ENCODE results near the gene DNAI2.

DNAI2 gene

DNA sequence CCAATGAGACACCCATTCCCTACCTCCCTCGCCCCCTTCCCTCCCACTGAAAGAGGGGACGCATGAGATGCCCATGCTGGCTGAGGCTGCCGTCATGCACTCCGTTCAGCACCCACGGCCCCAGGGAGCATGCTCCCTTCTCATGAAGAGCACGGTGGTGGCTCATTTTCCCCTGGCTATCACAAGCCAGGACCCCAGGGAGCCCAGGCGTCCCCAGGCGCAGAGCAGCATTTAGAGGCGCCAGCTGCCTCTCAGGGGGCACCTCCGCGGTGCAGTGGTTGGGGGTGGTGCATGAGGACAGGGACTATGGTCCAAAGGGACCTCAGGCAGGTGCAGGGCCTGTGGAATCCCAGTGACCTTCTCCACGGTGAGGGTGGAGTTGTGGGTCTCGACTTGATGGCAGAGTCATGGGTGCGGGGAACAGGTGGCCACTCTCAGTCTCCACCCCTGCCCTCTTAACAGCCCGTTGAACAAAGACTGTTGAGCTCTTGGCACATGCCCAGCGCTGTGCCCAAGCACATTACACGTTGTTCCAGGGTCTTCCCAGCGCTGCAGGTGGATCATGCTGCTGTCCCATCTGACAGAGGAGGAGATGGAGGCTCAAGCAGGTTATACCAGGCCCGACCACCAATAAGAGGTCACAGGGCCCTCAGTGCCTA, 65.6 kb downstream of the DNAI2 start:
- FAIRE-seq (no peak), DNase-seq (ENCODE audit: insufficient read length, low spot score) (no peak)
- TF ChIP-seq POU2F2 (IDR thresholded peaks at IDR 0.05; ENCODE audit: low read depth, low read length), result no peak
- no peak for TF ChIP-seq TAF1 (IDR thresholded peaks at IDR 0.05; ENCODE audit: low read depth, low read length)
- TF ChIP-seq SPI1 (IDR thresholded peaks at IDR 0.05; ENCODE audit: low read depth, low read length), result no peak
- no peak for TF ChIP-seq POLR2AphosphoS5 (IDR thresholded peaks at IDR 0.05; ENCODE audit: low read depth, low read length)
- no peak for TF ChIP-seq PAX5 (IDR thresholded peaks at IDR 0.05; ENCODE audit: insufficient read depth, low read length, severe bottlenecking)
- no peak for TF ChIP-seq POLR2A (IDR thresholded peaks at IDR 0.05; ENCODE audit: low read depth, low read length)

DNA sequence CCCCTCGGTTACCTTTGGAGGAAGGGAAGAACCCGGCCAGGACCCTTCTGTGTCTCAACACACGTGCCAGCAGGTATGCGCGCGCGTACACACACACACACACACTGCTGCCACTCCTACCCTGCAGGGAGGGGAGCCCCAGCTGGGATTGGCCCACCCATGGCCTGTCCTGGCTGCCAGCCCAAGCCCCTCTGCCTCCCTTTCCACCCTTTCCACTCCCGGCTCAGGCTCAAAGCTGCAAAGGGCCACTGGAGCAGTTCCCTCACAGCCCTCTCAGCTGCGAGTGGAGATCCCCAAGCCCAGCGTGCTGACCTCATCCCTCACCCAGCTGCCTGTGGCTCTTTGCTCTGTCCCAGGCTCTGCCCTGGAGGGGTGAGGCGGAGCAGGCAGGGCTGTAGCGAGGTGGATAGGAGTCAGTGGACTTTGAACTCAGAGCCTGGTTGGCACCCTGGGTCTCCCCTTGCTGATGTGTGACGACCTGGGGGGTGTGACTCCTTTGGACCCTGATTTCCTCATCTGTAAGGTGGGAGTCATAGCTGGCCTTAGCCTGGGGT, 66.5 kb downstream of the DNAI2 start:
- FAIRE-seq, result no peak
- no peak for DNase-seq (ENCODE audit: insufficient read length, low spot score)
- no peak for TF ChIP-seq POLR2A (IDR thresholded peaks at IDR 0.05; ENCODE audit: low read depth, low read length)
- no peak for TF ChIP-seq PAX5 (IDR thresholded peaks at IDR 0.05; ENCODE audit: insufficient read depth, low read length, severe bottlenecking)
- no peak for TF ChIP-seq SPI1 (IDR thresholded peaks at IDR 0.05; ENCODE audit: low read depth, low read length)
- TF ChIP-seq POU2F2 (IDR thresholded peaks at IDR 0.05; ENCODE audit: low read depth, low read length), result no peak
- no peak for TF ChIP-seq TAF1 (IDR thresholded peaks at IDR 0.05; ENCODE audit: low read depth, low read length)
- TF ChIP-seq POLR2AphosphoS5 (IDR thresholded peaks at IDR 0.05; ENCODE audit: low read depth, low read length), result no peak

DNA sequence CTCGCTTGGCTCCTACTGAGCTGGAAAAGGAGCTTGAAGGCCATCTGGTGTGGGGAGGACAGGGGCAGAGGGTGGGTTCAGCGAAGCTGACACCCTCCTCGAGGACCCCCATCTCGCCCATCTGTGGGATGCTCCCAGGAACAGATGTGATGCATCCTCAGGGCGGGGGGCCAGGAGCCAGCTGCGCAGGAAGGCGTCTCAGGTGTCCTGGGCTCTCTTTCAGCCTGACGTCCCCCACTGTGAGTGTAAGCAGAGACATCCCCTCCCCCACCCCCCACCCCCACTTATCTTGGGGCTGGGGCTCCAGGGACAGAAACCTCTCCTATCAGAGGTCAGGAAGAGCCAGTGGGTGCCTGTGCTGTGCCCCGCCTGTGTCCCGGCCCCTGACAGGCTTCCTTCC, 68.2 kb downstream of the DNAI2 start:
- no peak for DNase-seq (ENCODE audit: insufficient read length, low spot score)
- TF ChIP-seq TAF1 (IDR thresholded peaks at IDR 0.05; ENCODE audit: low read depth, low read length), result no peak
- TF ChIP-seq POU2F2 (IDR thresholded peaks at IDR 0.05; ENCODE audit: low read depth, low read length), result no peak
- TF ChIP-seq POLR2A (IDR thresholded peaks at IDR 0.05; ENCODE audit: low read depth, low read length), result no peak
- no peak for TF ChIP-seq POLR2AphosphoS5 (IDR thresholded peaks at IDR 0.05; ENCODE audit: low read depth, low read length)
- no peak for TF ChIP-seq SPI1 (IDR thresholded peaks at IDR 0.05; ENCODE audit: low read depth, low read length)
- no peak for TF ChIP-seq PAX5 (IDR thresholded peaks at IDR 0.05; ENCODE audit: insufficient read depth, low read length, severe bottlenecking)
- no peak for FAIRE-seq

DNA sequence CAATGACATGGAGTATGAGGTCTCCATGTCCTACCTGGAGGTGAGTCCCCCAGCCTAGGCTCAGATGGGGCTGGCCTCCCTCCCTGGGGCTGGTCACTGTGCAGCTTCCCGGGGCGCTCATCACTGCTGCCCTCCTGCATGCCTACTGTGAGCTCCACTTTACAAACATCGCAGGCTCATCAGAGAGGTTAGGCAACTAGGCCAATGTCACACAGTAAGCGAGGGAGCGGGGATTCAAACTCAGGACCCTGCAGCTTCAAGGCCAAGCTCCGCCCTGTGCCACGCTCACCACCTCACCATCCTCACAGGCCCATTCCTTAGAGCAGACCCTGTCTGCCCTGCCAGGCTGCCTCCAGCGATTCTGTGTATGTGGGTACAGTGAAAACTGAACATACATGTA, 69.1 kb downstream of the DNAI2 start:
- TF ChIP-seq POLR2AphosphoS5 (IDR thresholded peaks at IDR 0.05; ENCODE audit: low read depth, low read length) (no peak), POLR2A (IDR thresholded peaks at IDR 0.05; ENCODE audit: low read depth, low read length) (no peak), POU2F2 (IDR thresholded peaks at IDR 0.05; ENCODE audit: low read depth, low read length) (no peak), TAF1 (IDR thresholded peaks at IDR 0.05; ENCODE audit: low read depth, low read length) (no peak), SPI1 (IDR thresholded peaks at IDR 0.05; ENCODE audit: low read depth, low read length) (no peak), PAX5 (IDR thresholded peaks at IDR 0.05; ENCODE audit: insufficient read depth, low read length, severe bottlenecking) (no peak)
- no peak for FAIRE-seq

DNA sequence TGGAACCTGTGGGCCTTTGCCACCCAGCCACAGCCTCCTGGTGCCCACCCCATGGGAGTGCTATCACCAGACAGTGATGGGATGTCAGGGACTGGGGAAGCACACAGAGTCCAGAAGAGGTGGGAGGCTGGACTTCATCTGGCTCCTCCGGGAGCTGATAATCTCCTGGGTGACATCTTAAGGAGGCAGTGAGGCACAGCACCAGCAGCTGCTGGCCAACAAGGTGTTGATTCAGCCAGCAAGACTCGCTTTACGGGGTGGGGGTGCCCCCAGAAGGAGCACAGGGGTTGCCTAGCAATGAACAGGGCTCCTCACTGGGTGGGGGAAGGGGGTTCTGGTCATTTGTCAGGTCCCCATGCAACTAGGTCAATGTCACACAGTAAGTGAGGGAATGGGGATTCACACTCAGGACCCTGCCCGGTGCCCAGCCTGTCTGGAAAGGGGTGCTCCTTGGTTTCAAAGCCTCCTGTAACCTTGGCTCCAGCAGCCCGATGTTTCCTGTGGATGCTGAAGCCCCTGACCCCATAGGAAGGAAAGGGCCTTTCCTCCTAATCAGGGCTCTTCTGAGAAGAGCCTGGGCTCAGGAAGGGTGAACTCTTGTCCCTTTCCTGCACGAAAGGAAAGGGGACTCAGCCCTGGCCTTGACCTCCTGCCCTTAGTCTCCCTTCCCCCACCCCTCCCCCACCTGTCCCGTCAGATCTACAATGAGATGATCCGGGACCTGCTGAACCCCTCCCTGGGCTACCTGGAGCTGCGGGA, 69.7 kb downstream of the DNAI2 start:
- no peak for DNase-seq (ENCODE audit: insufficient read length, low spot score)

More for the DNA sequence above, 69.1 kb downstream of the DNAI2 start:
- no peak for DNase-seq (ENCODE audit: insufficient read length, low spot score)

DNA sequence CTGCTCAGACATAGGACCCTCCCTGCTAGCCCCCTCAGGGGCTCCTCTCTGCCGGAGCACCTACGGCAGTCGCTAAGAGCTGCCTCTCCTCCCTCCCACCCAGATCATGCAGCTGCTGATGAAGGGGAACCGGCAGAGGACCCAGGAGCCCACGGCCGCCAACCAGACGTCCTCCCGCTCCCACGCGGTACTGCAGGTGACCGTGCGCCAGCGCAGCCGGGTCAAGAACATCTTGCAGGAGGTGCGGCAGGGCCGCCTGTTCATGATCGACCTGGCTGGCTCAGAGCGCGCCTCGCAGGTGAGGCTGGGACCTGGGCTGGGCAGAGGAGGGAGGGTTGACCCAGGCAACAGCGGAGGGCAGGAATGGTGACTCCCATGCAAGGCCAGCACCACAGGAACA, 70.6 kb downstream of the DNAI2 start:
- no peak for FAIRE-seq
- DNase-seq (ENCODE audit: insufficient read length, low spot score), result no peak
- TF ChIP-seq POU2F2 (IDR thresholded peaks at IDR 0.05; ENCODE audit: low read depth, low read length), result no peak
- no peak for TF ChIP-seq POLR2AphosphoS5 (IDR thresholded peaks at IDR 0.05; ENCODE audit: low read depth, low read length)
- no peak for TF ChIP-seq TAF1 (IDR thresholded peaks at IDR 0.05; ENCODE audit: low read depth, low read length)
- TF ChIP-seq PAX5 (IDR thresholded peaks at IDR 0.05; ENCODE audit: insufficient read depth, low read length, severe bottlenecking), result no peak
- no peak for TF ChIP-seq SPI1 (IDR thresholded peaks at IDR 0.05; ENCODE audit: low read depth, low read length)
- TF ChIP-seq POLR2A (IDR thresholded peaks at IDR 0.05; ENCODE audit: low read depth, low read length), result no peak

More for the DNA sequence above, 69.7 kb downstream of the DNAI2 start:
- FAIRE-seq, result no peak
- TF ChIP-seq TAF1 (IDR thresholded peaks at IDR 0.05; ENCODE audit: low read depth, low read length) (no peak), POU2F2 (IDR thresholded peaks at IDR 0.05; ENCODE audit: low read depth, low read length) (no peak), SPI1 (IDR thresholded peaks at IDR 0.05; ENCODE audit: low read depth, low read length) (no peak), PAX5 (IDR thresholded peaks at IDR 0.05; ENCODE audit: insufficient read depth, low read length, severe bottlenecking) (no peak), POLR2A (IDR thresholded peaks at IDR 0.05; ENCODE audit: low read depth, low read length) (no peak), POLR2AphosphoS5 (IDR thresholded peaks at IDR 0.05; ENCODE audit: low read depth, low read length) (no peak)

DNA sequence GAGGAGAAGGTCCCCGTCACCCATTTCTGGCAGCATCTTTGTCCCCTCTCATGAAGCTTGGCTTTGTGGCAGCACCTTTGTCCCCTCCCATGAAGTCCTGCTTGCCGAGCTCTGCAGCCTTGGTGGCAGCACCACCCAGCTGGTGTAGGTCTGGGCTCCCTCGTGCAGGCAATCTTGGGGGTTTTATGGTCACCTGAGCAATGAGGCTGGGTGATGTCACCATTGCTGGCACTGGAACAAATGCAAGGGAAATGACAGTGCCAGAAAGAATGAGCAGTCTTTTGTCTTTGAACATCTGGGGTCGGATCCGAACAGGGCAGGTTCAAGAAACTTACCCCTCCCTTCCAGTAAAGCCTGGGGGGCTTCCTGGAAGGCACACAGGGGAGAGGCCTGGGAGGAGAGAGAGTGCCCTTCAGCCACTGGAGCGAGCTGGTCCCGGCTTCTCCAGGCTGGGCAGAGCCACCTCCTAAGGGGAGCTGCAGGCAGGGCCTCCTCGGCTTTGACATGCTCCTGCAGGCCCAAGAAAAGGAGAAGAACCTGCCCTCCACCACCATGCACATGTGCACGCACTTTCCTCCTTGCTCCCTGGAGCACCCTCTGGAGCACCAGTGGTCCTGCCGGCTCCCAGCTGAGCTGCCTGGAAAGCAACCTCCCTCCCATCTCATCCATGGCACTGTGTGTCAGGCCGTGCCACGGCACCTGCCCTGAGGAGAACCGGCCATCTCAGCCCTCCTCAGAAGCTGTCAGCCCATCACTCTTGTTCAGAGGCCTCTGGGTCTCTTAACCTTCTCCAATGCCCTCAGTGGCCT, 71.6 kb downstream of the DNAI2 start:
- FAIRE-seq, result no peak

DNA sequence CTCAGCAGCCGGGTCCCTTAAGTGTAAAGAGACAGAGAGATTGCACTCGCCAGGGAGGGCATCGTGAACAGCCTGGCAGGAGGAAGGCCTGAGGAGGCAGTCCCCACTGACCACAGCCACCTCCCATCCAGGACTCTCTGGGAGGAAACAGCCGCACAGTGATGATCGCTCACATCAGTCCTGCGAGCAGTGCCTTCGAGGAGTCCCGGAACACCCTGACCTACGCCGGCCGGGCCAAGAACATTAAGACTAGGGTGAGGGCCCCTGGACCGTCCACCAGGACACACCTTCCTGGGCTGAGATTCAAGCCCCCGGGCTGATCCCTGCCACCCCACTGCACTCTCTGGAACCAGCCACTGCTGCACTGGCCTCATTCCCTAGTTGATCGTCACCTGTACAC, 73.6 kb downstream of the DNAI2 start:
- DNase-seq (ENCODE audit: insufficient read length, low spot score) (no peak), FAIRE-seq (no peak)
- TF ChIP-seq SPI1 (IDR thresholded peaks at IDR 0.05; ENCODE audit: low read depth, low read length) (no peak), PAX5 (IDR thresholded peaks at IDR 0.05; ENCODE audit: insufficient read depth, low read length, severe bottlenecking) (no peak), POLR2A (IDR thresholded peaks at IDR 0.05; ENCODE audit: low read depth, low read length) (no peak), TAF1 (IDR thresholded peaks at IDR 0.05; ENCODE audit: low read depth, low read length) (no peak), POU2F2 (IDR thresholded peaks at IDR 0.05; ENCODE audit: low read depth, low read length) (no peak), POLR2AphosphoS5 (IDR thresholded peaks at IDR 0.05; ENCODE audit: low read depth, low read length) (no peak)

More for the DNA sequence above, 71.6 kb downstream of the DNAI2 start:
- no peak for TF ChIP-seq POLR2AphosphoS5 (IDR thresholded peaks at IDR 0.05; ENCODE audit: low read depth, low read length)
- DNase-seq (ENCODE audit: insufficient read length, low spot score), result no peak

DNA sequence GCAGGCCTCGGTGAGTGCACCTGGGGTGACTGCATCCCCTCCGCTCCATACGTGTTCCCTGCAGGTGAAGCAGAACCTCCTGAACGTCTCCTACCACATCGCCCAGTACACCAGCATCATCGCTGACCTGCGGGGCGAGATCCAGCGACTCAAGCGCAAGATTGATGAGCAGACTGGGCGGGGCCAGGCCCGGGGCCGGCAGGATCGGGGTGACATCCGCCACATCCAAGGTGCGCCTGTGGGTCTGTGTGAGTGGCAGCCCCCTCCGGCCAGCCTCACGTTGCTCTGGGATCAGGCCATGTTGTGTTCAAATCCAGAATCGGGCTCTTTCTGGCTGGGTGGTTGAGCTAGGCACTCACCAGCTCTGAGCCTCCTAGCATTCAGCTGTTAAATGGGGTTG, 75.1 kb downstream of the DNAI2 start:
- FAIRE-seq, result no peak
- no peak for TF ChIP-seq POLR2A (IDR thresholded peaks at IDR 0.05; ENCODE audit: low read depth, low read length)
- no peak for DNase-seq (ENCODE audit: insufficient read length, low spot score)
